HG03565 (cell line): ENCODE results near the gene ABCB10.
"Not testable (repeated sequence)": the region's sequence is repeated elsewhere in the genome, so short reads cannot be mapped to it uniquely, and the experiment has no call there.

Experiments used
- ATAC-seq: cut with Tn5 transposase; IDR thresholded peaks from one replicate; pipeline ENCODE4 v1.9.1; 2021; ENCODE audit warnings: mild to moderate bottlenecking, moderate library complexity; ENCODE audit not compliant: unreplicated experiment

The ABCB10 gene

DNA sequence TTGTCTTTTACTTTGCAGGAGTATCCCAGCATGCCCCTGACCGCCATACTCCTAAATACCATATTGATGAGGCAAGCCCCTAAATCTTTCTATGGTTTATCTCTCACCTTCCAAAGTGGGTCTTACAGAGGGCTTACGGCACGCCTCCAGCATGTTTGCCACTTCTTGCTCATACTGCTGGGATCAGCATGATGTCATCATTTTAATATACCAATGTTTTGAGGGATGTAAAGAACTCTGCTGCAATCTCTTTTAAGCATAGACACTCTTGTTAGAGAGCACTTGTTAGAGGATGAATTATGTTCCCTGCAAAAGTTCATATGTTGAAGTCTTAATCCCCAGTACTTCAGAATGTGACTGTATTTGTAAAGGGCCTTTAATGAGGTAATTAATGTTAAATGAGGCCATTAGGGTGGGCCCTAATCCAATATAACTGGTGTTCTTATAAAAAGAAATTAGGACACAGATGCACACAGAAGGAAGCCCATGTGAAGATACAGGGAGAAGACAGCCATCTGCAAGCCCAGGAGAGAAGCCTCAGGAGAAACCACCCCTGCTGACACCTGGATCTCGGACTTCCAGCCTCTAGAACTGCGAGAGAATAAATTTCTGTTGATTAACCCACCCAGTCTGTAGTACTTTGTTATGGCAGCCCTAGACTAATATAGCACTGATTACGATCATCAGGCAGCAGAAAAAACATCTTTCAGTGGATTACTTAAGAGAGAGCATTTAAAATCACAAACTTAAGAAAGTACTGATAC lies 16.4 kb upstream of the ABCB10 start:
- ATAC-seq: no peak

DNA sequence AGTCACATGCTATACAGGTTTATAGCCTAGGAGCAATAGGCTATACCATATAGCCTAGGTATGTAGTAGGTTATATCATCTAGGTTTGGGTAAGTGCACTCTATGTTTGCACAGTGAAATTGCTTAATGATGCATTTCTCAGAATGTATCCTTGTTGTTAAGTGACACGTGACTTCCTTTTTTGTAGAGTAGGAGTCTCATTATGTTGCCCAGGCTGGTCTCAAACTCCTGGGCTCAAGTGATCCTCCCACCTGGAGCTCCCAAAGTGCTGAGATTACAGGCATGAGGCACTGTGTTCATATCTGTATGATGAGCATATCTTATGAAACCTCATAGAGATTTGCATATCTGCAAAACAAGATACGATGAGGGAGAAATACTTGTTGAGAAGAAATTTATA lies 13.8 kb upstream of the ABCB10 start:
- ATAC-seq: no peak

DNA sequence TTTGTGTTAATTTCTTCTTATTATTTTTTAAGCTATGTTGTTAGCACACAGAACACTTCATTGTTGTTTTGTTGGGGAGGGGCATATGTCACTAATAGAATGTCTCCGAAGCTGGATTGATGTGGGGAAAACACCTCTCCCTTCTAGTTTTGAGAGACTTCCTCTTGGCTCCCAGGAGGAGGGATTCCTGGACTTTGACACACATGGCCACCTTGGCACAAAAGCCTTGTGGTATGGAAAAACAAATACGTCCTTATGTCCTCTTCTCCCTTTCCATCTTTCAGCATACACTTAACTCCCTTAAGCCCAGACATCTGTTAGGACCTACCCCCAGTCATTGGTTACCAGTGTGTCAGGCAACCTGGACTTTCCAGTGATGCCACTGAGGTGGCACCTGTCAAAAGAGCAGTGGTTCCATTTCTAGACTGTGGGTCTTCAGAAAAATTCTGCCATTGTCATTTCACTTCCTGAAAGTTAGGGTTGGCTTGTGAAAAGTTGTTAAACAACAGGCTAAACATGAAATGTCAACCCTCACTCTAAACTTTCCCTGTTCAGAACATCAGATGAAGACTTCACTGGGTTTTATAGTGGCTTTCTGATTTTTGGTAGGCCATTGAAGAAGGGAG lies 12.5 kb upstream of the ABCB10 start:
- ATAC-seq: no peak

DNA sequence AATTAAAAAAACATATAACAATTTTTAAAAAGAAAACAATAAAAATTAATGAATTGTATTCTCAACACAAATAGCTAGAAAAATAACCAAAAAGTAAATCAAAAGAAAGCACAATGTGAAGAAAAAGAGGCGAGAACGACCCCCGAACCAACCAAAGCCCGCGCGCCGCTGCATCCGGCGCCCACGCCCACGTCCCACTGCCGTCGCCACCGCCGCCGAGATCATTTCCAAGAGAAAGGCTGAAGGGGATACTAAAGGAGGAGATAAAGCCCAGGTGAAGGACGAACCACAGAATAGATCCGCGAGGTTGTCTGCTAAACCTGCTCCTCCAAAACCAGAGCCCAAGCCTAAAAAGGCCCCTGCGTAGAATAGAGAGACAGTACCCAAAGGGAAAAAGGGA lies 11.8 kb upstream of the ABCB10 start:
- no peak for ATAC-seq

DNA sequence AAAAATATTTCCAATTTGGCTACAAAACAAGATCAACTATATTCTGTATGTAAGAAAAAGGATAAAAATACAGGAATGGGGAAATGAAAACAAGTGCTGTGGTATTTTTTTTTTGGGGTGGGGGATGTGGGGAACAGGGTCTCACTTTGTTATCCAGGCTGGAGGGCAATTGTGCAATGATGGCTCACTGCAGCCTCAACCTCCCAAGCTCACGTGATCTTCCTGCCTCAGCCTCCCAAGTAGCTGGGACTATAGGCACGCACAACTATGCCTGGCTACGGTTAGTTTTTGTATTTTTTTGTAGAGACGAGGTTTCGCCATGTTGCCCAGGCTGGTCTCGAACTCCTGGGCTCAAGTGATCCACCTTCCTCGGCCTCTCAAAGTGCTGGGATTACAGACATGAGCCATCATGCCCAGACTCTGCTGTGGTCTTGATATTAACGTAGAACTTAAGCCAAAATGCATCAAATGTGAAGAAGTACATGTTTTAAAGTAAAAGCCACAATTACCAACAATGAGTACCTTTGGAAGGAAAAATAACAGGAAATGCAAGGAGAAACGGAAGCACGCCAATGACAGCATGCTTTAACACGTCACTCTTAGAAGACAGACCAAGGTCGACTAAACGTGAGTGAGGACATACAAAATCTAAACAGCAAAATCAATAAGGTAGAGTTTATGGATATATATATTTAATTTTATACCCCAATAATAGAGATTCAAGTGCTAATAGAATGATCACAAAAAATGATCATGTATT lies 8.8 kb upstream of the ABCB10 start:
- no peak for ATAC-seq

DNA sequence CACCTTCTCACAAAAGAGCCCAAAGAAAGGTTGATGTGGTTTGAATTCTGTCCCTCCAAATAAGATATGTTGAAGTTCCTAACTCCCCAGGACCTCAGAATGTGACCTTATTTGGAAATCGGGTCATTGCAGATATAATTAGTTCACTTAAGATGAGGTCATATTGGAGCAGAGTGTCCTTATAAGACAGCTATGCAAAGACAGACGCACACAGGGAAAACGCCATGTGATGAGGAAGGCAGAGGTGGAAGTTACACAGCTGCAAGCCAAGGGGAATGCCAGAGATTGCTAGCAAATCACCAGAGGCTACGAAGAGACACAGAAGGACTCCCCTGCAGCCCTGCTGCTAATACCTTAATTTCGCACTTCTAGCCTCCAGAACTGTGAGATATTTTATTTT lies 5.2 kb upstream of the ABCB10 start:
- ATAC-seq: no peak

DNA sequence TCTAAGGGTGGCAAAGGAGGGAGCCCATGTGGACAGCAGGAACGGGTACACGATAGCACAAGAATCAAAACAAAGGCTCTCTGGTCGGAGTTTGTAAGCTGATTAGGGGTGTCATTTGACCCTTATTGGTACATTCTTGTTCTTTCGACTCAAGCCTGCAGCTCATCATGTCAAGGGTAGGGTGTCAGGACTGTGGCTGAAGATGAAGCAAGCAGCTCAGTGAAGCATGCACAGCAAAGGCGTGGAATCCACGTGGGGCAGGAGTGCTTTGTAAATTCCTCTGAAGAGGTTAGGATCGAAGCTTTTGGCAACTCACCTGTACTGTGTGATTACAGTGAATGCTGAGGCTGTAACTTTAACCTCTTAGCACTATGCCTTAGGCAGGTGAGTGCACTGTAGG lies 4.7 kb upstream of the ABCB10 start:
- no peak for ATAC-seq

DNA sequence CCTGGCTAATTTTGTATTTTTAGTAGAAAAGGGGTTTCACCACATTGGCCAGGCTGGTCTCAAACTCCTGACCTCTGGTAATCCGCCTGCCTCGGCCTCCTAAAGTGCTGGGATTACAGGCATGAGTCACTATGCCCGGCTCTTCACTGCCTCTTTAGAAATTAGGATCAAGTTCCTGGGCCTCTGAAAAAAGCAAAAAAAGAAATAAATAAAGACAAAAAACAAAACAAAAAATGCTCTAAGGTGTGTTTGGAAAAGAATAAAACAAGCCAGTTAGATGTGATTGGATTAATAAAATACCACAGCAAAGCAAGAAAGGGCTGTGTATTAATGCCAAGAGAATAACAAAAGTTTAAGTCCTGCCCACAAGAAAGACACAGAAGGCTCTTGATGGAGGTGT lies 4.2 kb upstream of the ABCB10 start:
- ATAC-seq: no peak

DNA sequence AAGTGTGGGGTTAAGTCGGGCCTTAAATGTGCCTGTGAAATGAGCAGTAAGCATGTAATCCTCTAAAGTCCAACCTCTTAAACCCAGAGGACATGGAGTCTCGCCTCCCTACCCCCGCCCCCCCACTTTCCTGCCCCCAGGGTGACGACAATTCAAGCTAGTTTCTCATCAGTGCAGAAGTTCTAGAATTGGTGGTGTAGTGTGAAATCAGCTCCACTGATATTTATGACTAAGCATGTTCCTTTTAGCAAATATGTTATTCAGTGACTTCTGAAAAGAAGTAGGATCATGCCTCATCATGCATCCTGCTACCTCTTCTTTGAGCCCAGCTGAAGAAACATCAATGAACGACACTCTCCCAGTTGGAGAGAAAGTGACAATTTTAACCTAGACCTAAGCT lies 2.6 kb upstream of the ABCB10 start:
- ATAC-seq: no peak

DNA sequence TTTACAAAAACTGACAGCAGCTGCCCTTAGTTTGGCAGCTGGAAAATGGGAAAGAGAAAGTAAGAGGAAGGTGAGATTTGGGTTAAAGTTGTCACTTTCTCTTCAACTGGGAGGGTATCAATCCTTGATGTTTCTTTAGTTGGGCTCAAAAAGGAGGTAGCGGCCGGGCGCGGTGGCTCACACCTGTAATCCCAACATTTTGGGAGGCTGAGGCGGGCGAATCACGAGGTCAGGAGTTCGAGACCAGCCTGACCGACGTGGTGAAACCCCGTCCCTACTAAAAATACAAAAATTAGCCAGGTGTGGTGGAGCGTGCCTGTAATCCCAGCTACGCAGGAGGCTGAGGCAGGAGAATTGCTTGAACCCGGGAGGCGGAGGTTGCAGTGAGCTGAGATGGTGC lies 1.6 kb upstream of the ABCB10 start:
- ATAC-seq: not testable (repeated sequence)

DNA sequence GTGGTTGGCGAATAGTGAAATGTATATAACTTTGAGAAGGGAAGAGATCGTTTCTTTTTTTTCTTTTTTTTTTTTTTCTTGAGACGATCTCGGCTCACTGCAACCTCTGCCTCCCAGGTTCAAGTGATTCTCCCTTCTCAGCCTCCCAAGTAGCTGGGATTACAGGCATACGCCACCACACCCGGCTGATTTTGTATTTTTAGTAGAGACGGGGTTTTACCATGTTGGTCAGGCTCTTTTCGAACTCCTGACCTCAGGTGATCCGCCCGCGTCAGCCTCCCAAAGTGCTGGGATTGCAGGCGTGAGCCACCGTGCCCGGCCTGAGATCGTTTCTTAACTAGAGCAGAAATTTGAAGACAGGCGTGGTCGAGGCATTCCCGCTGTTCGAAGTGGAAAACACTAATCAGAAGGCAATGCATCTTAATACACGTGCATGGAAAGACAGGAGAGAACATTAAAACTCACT lies 862 bp upstream of the ABCB10 start:
- ATAC-seq: not testable (repeated sequence)

DNA sequence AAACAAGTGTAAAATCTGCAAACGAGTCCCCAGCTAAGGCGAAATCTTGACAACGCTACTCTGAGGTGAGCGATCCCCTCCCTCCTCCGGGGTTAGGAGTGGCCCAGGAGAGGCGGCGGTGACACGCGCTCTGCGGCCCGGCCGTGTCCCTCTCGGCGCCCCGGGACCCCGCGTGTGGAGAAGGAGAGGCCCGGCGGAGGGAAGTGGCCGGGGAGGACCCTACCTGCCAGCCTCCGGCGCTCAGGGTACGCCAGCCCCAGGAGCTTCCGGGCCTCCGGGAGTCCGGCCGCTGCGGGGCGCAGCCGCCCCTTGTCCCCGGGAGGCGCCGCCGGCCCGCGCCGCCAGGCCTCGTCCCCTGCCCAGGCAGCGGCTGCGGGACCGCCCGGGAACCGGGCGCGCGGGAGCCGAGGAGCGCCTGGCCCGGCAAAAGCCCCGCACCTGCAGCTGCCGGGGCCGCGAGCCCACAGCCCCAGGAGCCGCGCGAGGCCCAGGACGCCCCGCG lies 543 bp downstream of the ABCB10 start:
- ATAC-seq: peak; percentile 17

DNA sequence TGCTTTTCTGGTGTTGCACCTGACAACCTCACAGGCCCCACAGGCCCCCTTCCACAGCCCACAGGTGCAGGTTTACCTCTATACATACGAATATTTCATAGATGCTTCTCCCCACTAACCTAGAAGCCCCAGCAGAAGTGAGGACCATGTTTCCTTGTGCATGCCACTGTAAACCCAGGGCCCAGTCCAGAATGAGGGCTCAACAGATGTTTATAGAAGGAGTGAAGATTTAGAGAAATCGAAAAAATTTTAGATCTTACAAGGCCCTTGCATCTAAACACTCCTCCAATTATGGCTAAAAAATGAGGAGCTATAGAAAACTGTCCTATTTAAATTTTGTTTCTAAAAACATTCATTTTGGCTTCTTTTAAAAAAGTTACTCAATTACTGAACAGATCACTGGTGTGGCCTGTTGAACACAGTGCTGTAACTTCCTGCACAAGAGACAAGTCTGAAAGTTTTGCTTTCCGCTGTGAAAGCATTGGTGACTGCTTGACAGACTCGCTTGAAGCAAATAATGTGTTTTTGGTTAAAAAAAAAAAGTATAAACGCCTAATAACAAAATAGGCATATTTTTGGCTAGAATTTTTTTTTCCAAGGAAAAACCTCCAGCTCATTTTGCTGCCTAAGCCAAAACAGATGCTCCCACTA lies 1.2 kb downstream of the ABCB10 start:
- ATAC-seq: no peak

DNA sequence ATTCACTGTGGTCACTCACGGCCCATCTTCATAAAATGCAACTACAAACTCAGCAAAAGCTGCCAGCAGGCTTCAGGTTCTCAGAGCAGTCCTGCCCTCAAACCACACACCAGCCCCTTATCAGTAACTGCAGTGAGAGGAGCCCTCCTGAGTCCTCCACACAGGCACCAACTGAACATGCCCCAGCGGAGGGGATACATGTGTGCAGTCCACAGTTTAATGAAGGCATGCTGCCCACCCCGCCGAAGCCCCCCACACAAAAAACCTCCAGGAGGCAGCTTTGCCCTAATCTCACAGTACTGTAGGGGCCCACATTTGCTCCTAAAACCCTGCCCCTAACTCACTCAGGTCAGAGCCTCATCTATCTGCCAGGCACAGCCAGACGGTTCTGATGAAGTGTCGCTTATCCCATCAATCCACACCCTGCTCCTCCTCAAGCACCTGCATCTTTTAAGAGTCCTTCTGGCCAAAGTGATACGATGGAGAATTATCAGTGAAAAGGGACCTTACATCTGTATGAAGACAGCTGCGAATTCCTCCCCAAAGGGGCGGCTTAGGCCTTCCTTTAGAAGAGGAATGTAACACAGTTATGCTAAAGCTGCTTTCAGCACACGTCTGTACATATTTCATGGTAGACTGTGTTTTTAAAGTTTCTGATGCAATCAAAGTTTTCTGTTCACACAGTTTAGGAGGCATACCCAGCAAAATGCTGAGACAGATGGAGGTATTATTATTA lies 3.5 kb downstream of the ABCB10 start:
- no peak for ATAC-seq

DNA sequence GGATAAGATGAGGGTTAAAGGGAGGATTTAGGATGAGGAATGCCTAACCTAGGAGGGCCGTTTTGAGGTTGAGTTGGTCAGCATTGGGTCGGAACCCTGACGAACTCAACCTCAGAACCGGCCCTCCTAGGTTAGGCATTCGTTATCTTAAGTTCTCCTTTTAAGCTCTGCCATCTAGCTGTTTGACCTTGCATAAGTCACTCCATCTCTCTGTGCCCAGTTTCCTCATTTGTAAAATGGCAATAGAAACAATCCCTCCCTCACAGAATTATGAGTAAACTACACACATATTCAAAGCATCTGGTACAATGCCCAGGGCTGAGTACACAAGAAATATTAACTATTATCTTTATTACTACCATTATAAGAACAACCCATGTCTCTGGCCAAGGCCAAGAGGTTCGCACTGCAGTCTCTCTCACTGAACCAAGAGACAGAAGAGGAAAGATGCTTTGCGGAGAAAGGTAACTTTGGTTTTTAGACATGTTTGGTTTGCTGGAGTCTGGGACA lies 4.8 kb downstream of the ABCB10 start:
- ATAC-seq: no peak

DNA sequence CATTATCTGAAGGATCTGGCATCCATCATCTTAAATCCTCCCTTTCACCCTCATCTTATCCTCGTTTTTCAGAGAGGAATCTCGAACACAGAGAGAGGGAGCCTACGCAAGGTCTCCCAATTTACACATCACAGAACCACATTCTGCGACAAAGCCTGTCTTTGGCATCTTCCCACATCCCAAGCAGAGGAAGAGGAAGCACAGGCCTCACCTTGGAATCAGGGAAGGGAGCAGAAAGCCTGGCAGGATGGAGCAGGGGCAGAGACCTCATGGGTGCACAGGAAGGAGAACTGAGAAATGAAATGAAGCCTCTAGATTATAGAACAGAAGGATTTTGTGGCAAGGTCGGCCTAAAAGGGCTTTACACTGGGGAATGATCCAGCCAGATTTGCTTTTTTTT lies 5.8 kb downstream of the ABCB10 start:
- no peak for ATAC-seq

DNA sequence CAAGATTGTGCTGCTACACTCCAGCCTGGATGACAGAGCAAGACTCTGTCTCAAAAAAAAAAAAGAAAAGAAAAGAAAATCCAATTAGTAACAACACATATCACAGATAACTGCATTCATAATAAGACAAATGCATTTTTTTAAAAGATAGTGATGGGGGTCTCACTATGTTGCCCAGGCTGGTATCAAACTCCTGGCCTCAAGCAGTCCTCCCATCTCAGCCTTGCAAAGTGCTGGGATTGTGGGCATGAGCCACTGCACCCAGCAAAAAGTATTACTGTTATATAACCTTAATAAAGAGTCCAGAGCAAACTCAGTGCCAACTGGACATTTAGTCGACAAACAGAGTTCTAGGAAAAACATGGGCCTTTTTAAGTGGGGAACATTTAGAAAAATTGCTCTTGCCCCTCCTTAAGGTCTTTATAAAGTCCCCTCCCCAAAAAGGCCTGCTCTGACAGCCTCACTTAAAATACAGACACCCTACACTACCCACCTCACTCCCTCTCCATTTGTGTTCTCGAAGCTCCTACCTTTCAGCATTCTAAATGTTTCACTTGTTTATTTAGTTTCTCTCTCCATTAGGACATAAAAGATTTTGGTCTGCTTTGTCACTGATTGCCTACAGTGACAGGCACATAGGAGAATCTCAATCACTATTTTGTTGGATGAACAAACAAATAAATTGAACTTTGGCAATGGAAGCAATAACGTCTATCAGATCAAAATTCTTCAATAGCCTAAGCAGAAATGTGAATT lies 7.5 kb downstream of the ABCB10 start:
- ATAC-seq: no peak

DNA sequence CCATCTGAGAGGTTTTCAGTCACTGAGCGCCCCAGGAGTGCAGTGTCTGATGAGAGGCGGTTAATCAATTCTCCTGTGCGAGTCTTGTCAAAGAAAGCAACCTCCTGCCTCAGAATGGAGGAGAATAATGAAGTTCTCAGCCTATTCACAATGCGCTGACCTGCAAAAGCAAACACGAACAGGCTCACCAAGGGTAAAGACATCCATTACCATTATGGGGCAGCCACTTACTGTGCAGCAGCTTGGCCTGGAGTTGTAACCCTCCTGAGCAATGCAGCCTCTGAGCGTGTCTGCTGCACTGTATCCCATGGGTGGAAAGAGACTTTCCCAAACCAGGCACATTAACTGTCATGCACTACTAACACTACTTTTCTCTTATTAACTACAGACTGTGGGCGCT lies 11.0 kb downstream of the ABCB10 start:
- no peak for ATAC-seq

DNA sequence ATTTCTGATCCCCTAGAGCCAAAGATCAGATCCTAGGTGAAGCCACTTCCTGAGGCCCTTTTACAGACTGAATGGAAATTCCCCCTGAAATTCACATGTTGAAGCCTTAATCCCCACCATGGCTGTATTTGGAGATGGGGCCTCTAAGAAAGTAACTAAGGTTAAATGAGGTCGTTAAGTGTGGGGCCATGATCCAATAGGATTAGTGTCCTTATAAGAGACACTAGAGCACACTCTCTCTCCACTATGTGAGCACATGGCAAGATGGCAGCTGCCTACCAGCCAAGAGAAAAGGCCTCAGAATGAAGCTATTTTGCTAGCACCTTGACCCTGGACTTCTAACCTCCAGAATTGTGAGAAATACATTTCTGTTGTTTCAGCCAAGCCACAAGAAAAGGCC lies 13.9 kb downstream of the ABCB10 start:
- ATAC-seq: no peak
